Endothelial cell of umbilical vein (primary cell): ENCODE results near the gene FXYD3. TPM values are rescaled to one million over a fixed set of nuclear protein-coding genes. Genes with fewer than 3 reads are reported as not detected.

ENCODE experiments used
- BruUV-seq: library from RNA; stranded (reverse); fragments of 400-500 nt; replicated peaks from 2 replicates; lab custom pipeline; 2021; lab: Mats Ljungman, UMichigan
- CTCF ChIA-PET: fragments of 300-600, 350-600 bp; sonication (Branson Sonifier 250); formaldehyde crosslinking; loops from one replicate; lab custom pipeline; 2021; ENCODE audit warnings: antibody characterized with exemption, inconsistent platforms; lab: Charles Lee
- POLR2A ChIA-PET: fragments of 300-600, 350-600 bp; sonication (Branson Sonifier 250); formaldehyde crosslinking; loops from one replicate; lab custom pipeline; 2021; ENCODE audit warnings: antibody characterized with exemption, inconsistent platforms; lab: Charles Lee
- DNase-seq: peaks from one replicate; pipeline ENCODE4 v3.0.0-alpha.2; 2011; ENCODE audit warnings: low read depth, low spot score
- FAIRE-seq: peaks from 2 replicates; lab custom pipeline; 2011; peaks lifted over from hg19 to GRCh38; lab: Jason Lieb, UNC
- H2AFZ ChIP-seq: 2 replicates; pipeline ENCODE4 v1.6.0; 2012; ENCODE audit warnings: low read depth, low read length, control low read depth, inconsistent platforms
- H3K27ac ChIP-seq: 2 replicates; pipeline ENCODE4 v1.5.1; 2011; ENCODE audit warnings: low read depth, mild to moderate bottlenecking, control low read depth, low read length, moderate library complexity; ENCODE audit not compliant: insufficient read depth
- H3K27me3 ChIP-seq, 2 experiments: 2 replicates each; pipeline versions ENCODE4 v1.6.0 to v1.6.1; 2011; ENCODE audit warnings: low read length in 2 of 2, mixed read lengths in 1 of 2; ENCODE audit not compliant: control insufficient read depth in 2 of 2, insufficient read depth in 2 of 2
- H3K36me3 ChIP-seq, 2 experiments: 2 replicates in 1 of 2; 3 replicates in 1 of 2; pipeline ENCODE4 v1.5.1; 2011; ENCODE audit warnings: low read length in 2 of 2, mild to moderate bottlenecking in 1 of 2, moderate library complexity in 1 of 2; ENCODE audit not compliant: control insufficient read depth in 2 of 2, insufficient read depth in 2 of 2; ENCODE audit errors: extremely low read depth in 1 of 2
- H3K4me1 ChIP-seq: 3 replicates; pipeline ENCODE4 v1.5.1; 2011; ENCODE audit warnings: mild to moderate bottlenecking, low read length; ENCODE audit not compliant: control insufficient read depth, insufficient read depth; ENCODE audit errors: extremely low read depth
- H3K4me2 ChIP-seq: 2 replicates; pipeline ENCODE4 v1.6.1; 2011; ENCODE audit warnings: low read length, control low read depth, mixed read lengths; ENCODE audit not compliant: insufficient read depth
- H3K4me3 ChIP-seq, 3 experiments: fragments of 200-600 bp in 1 of 3; sonication (generic), shearing (Covaris generic) in 1 of 3; replicated peaks in 1 of 3; 2 replicates each; pipeline ENCODE4 v1.5.1; 2011 to 2016; ENCODE audit warnings: control low read depth in 3 of 3, low read length in 3 of 3, mild to moderate bottlenecking in 2 of 3, inconsistent platforms in 1 of 3, low read depth in 1 of 3, moderate library complexity in 1 of 3; ENCODE audit not compliant: insufficient read depth in 1 of 3
- H3K79me2 ChIP-seq: 2 replicates; pipeline ENCODE4 v1.6.0; 2012; ENCODE audit warnings: low read length, inconsistent platforms; ENCODE audit not compliant: control insufficient read depth, insufficient read depth
- H3K9ac ChIP-seq: replicated peaks from 2 replicates; pipeline ENCODE3; 2011; ENCODE audit warnings: low read length, control low read depth; ENCODE audit not compliant: insufficient read depth; ENCODE audit errors: extremely low read depth
- H3K9me1 ChIP-seq: replicated peaks from 3 replicates; pipeline ENCODE4 v1.6.0; 2011; ENCODE audit warnings: mild to moderate bottlenecking, low read length; ENCODE audit not compliant: control insufficient read depth, insufficient read depth; ENCODE audit errors: extremely low read depth
- H3K9me3 ChIP-seq: replicated peaks from 2 replicates; pipeline ENCODE4 v1.5.1; 2012; ENCODE audit warnings: low read length, inconsistent platforms; ENCODE audit not compliant: control insufficient read depth, insufficient read depth
- H4K20me1 ChIP-seq: replicated peaks from 2 replicates; pipeline ENCODE3; 2011; ENCODE audit warnings: mild to moderate bottlenecking, low read length; ENCODE audit not compliant: control insufficient read depth, insufficient read depth; ENCODE audit errors: extremely low read depth
- EZH2 ChIP-seq: IDR thresholded peaks from 2 replicates; pipeline ENCODE4 v1.6.1; 2012; ENCODE audit warnings: borderline replicate concordance, low read depth, mild to moderate bottlenecking, moderate library complexity, low read length, inconsistent platforms; ENCODE audit not compliant: severe bottlenecking
- JUN ChIP-seq: IDR thresholded peaks from 2 replicates; pipeline ENCODE4 v1.6.1; 2011; ENCODE audit warnings: borderline replicate concordance, low read depth; ENCODE audit not compliant: insufficient read length, insufficient read depth
- dilution Hi-C: fragments of 300-500 bp; cut with MboI; formaldehyde crosslinking; loops from one replicate; pipeline ENCODE4 v1.15.0; 2019; ENCODE audit warnings: low sequenced_read_pairs; ENCODE audit not compliant: extremely low pct_ligation_motif_present
- intact Hi-C: fragments of 100-400 bp; cut with micrococcal nuclease; formaldehyde crosslinking; loops from one replicate; pipeline ENCODE4 v1.10.0; 2022
- polyA plus RNA-seq, 4 experiments: library from polyadenylated mRNA; depleted of rRNA in 3 of 4; stranded (reverse) in 3 of 4; unstranded in 1 of 4; fragments of >200 nt; gene quantifications; 2 replicates each; pipeline versions ENCODE4 v1.2.1 to v1.2.3, GENCODE V29; 2011 to 2012; ENCODE audit warnings: missing spikeins in 1 of 4
- total RNA-seq: library from RNA; stranded (reverse); gene quantifications from 2 replicates; pipeline ENCODE4 v1.2.3, GENCODE V29; 2021
- TF ChIP-seq, protein P1 (sequence below), 2 donors: IDR thresholded peaks; 1 replicate in 1 of 2; 2 replicates in 1 of 2; pipeline ENCODE4 v1.5.1; 2011; ENCODE audit warnings: low read length in 2 of 2, mild to moderate bottlenecking in 2 of 2, moderate library complexity in 2 of 2, control low read depth in 1 of 2, inconsistent platforms in 1 of 2, low read depth in 1 of 2; ENCODE audit not compliant: insufficient read depth in 1 of 2; ENCODE audit errors: extremely low read depth in 1 of 2
- TF ChIP-seq, protein P2 (sequence below): IDR thresholded peaks from 2 replicates; pipeline ENCODE4 v1.6.1; 2011; ENCODE audit not compliant: insufficient read depth, insufficient read length

FXYD3 gene
- total and polyA plus RNA-seq, 2 donors (not counting 3 experiments of a cell fraction or from before 2014, with no cell fraction given) = not detected

DNA sequence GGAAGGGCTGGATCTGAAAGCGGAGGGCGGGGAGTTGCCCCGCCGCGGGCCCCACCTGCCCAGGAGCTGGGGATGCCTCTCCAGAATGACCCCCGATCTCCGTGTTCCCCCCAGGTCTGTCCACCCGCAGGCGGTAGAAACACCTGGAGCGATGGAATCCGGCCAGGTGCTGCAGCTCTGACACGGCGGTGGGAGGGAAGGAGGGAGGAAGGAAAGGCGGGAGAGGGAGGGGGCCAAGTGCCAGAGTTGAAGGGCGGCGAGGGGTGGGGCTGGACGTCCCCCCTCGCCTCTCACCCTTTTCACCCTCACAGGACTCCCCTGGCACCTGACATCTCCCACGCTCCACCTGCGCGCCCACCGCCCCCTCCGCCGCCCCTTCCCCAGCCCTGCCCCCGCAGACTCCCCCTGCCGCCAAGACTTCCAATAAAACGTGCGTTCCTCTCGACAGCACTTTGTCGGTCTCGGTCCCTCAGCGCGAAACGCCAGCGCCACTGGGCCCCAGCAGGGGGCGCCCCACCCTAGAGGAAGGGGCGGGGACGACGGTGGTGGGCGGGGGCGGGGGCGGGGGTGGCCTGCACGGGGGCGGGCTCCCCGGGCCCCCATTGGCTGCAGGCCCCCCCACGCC lies 27.1 kb downstream of the FXYD3 start:
- Histone ChIP-seq H3K4me2 (peak overlapping the region; percentile 19), H3K4me3 (peak overlapping the region in 1 of 3 experiments; percentile 9), H3K27me3 (peaks cover 16 to 17% of the 10 kb centered on the region in 2 experiments), H3K4me1 (peaks cover 11% of the 10 kb centered on the region), H4K20me1 (no peaks in the 10 kb centered on the region), H3K9me1 (no peaks in the 10 kb centered on the region), H3K36me3 (no peaks in the 10 kb centered on the region), H3K79me2 (no peaks in the 10 kb centered on the region), H3K9ac (no peak overlapping the region), H2AFZ (peak overlapping the region; percentile 40), H3K27ac (no peak overlapping the region), H3K9me3 (no peaks in the 10 kb centered on the region)
- peak; percentile 43 for DNase-seq
- ChIA-PET CTCF (interaction anchor here (0.6 to 3.5 kb wide), 16 partner anchors 11 to 573 kb away, joined by 3 to 73 read pairs (median 4); partner anchors contain the start of genes FXYD5 and USF2), POLR2A (no interaction called here)
- BruUV-seq = no TSS peak
- TF ChIP-seq JUN = no peak
- TF ChIP-seq, protein P1, sequence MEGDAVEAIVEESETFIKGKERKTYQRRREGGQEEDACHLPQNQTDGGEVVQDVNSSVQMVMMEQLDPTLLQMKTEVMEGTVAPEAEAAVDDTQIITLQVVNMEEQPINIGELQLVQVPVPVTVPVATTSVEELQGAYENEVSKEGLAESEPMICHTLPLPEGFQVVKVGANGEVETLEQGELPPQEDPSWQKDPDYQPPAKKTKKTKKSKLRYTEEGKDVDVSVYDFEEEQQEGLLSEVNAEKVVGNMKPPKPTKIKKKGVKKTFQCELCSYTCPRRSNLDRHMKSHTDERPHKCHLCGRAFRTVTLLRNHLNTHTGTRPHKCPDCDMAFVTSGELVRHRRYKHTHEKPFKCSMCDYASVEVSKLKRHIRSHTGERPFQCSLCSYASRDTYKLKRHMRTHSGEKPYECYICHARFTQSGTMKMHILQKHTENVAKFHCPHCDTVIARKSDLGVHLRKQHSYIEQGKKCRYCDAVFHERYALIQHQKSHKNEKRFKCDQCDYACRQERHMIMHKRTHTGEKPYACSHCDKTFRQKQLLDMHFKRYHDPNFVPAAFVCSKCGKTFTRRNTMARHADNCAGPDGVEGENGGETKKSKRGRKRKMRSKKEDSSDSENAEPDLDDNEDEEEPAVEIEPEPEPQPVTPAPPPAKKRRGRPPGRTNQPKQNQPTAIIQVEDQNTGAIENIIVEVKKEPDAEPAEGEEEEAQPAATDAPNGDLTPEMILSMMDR (IDR thresholded peaks at IDR 0.05; ENCODE audit: extremely low read depth in 1 of 2, insufficient read depth in 1 of 2, low read depth in 1 of 2, low read length in 2 of 2) = peak; percentile 13 to 58
- intact Hi-C loops (loop anchor here (1.0 to 5.0 kb wide), 2 partner anchors 126 to 180 kb away; partner anchors contain the start of genes USF2 and ZNF792), dilution Hi-C loops (no loop called here)
- peak; percentile 38 for FAIRE-seq

DNA sequence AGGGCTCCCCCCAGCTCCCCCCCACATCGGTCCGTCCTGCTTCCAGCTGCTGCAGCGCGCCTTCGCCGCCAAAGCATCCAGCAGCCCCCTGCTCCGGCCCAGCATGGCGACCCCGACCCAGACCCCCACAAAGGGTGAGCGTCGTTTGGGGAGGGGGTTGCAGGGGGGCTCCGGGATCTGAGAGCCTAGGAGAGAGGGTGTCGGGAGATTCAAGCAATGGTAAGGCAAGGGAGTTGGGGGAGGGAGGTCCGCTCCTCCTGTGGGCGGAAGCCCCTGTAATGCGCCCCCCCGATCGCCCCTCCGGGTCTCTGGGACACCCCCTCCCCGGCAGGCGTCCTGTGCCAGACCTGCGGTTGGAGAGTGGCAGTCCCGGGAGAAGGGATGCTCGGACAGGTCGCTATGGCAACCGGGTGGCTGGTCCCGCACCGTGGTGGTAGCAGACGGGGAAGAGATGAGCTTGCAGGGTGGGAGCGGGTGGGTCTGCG lies 27.6 kb downstream of the FXYD3 start, which contains the start of gene FXYD7:
FXYD7 (plus strand) TSS at position 25 of the 485 bp plus-strand sequence; CDS start at position 104, 79 bp downstream.
- BruUV-seq = no TSS peak
- Histone ChIP-seq H3K9ac (no peak within 1 kb of the TSS), H3K4me2 (peak within 1 kb of the TSS; percentile 19), H3K79me2 (no peaks in the 10 kb centered on the region), H3K4me3 (peak within 1 kb of the TSS in 1 of 3 experiments; percentile 9), H3K27me3 (peaks cover 16 to 17% of the 10 kb centered on the region in 2 experiments), H3K9me1 (no peaks in the 10 kb centered on the region), H2AFZ (peak within 1 kb of the TSS; percentile 40), H4K20me1 (no peaks in the 10 kb centered on the region), H3K9me3 (no peaks in the 10 kb centered on the region), H3K27ac (no peak within 1 kb of the TSS), H3K4me1 (peaks cover 11% of the 10 kb centered on the region), H3K36me3 (no peaks in the 10 kb centered on the region)
- DNase-seq (no peak), FAIRE-seq (no peak)
- TF ChIP-seq, protein P2, sequence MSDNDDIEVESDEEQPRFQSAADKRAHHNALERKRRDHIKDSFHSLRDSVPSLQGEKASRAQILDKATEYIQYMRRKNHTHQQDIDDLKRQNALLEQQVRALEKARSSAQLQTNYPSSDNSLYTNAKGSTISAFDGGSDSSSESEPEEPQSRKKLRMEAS = no peak
- TF ChIP-seq EZH2 = no peak
- dilution Hi-C loops = no loop called here
- POLR2A ChIA-PET = no interaction called here
- CTCF ChIA-PET = interaction anchor here (0.6 to 3.5 kb wide), 8 partner anchors 10 to 572 kb away, joined by 3 to 73 read pairs (median 4); partner anchors contain the start of gene FXYD5
- intact Hi-C loops = loop anchor here (5.0 kb wide), 1 partner anchor 181 kb away; the partner anchor contains the start of gene ZNF792
